NT2/D1 (cell line): Measurements from ENCODE around the gene ZBTB39.
"Not testable (repeated sequence)": the region's sequence is repeated elsewhere in the genome, so short reads cannot be mapped to it uniquely, and the experiment has no call there.

Source experiments
- DNase-seq: peaks from one replicate; pipeline ENCODE4 v3.0.0-alpha.2; 2011; ENCODE audit warnings: low read depth, low spot score
- H3K27me3 ChIP-seq: 2 replicates; pipeline ENCODE4 v1.6.0; 2011; ENCODE audit warnings: mild to moderate bottlenecking; ENCODE audit not compliant: insufficient read length, insufficient read depth
- H3K36me3 ChIP-seq: 2 replicates; pipeline ENCODE4 v1.6.1; 2011; ENCODE audit warnings: mild to moderate bottlenecking, low read length, mixed read lengths; ENCODE audit not compliant: insufficient read depth, insufficient read length
- H3K4me1 ChIP-seq: 2 replicates; pipeline ENCODE4 v1.5.1; 2011; ENCODE audit not compliant: insufficient read depth, insufficient read length
- H3K4me3 ChIP-seq: 2 replicates; pipeline ENCODE4 v1.5.1; 2011; ENCODE audit warnings: low read depth; ENCODE audit not compliant: insufficient read length
- H3K9ac ChIP-seq: 2 replicates; pipeline ENCODE4 v1.6.0; 2011; ENCODE audit warnings: low read depth; ENCODE audit not compliant: insufficient read length
- H3K9me3 ChIP-seq: 2 replicates; pipeline ENCODE4 v1.5.1; 2011; ENCODE audit warnings: mild to moderate bottlenecking, low read length; ENCODE audit not compliant: insufficient read depth
- SUZ12 ChIP-seq: IDR thresholded peaks from 2 replicates; pipeline ENCODE4 v1.6.1; 2011; ENCODE audit not compliant: insufficient read length, insufficient read depth; ENCODE audit errors: extremely low read depth
- YY1 ChIP-seq: IDR thresholded peaks from 2 replicates; pipeline ENCODE4 v1.6.1; 2011; ENCODE audit not compliant: insufficient read length, insufficient read depth
- ZNF274 ChIP-seq: IDR thresholded peaks from 2 replicates; pipeline ENCODE4 v1.6.1; 2011; ENCODE audit warnings: mild to moderate bottlenecking, low read depth, low read length

Gene ZBTB39

DNA sequence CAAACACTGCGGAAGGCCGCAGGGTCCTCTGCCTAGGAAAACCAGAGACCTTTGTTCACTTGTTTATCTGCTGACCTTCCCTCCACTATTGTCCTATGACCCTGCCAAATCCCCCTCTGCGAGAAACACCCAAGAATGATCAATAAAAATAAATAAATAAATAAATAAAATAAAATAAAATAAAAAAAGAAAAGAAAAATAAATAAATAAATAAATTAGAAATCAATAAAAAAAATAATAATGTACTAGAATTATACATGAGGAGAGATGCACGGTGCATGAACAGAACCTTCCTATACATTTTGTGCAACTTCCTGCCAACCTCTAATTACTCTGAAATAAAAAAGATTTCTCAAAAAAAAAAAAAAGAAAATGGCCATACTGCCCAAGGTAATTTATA is 41.2 kb downstream of the ZBTB39 start:
- not testable (repeated sequence) for H3K4me3 ChIP-seq, DNase-seq, H3K4me1 ChIP-seq, H3K27me3 ChIP-seq, H3K36me3 ChIP-seq, H3K9ac ChIP-seq
- peaks cover 10% of the 10 kb centered on the region; the same call in 1 of the 2 replicates for H3K9me3 ChIP-seq

DNA sequence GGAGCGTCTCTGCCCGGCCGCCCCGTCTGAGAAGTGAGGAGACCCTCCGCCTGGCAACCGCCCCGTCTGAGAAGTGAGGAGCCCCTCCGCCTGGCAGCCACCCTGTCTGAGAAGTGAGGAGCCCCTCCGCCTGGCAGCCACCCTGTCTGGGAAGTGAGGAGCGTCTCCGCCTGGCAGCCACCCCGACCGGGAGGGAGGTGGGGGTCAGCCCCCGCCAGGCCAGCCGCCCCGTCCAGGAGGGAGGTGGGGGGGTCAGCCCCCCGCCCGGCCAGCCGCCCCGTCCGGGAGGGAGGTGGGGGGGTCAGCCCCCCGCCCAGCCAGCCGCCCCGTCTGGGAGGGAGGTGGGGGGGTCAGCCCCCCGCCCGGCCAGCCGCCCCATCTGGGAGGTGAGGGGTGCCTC is 42.8 kb downstream of the ZBTB39 start:
- H3K9ac ChIP-seq, DNase-seq, H3K4me1 ChIP-seq, H3K4me3 ChIP-seq, H3K27me3 ChIP-seq, H3K36me3 ChIP-seq: not testable (repeated sequence)
- peaks cover 18% of the 10 kb centered on the region; the same call in 1 of the 2 replicates for H3K9me3 ChIP-seq

- DNase-seq, H3K4me1 ChIP-seq, H3K27me3 ChIP-seq, H3K4me3 ChIP-seq, H3K9ac ChIP-seq, H3K36me3 ChIP-seq: not testable (repeated sequence)
- H3K9me3 ChIP-seq = peaks cover 30% of the 10 kb centered on the region; the same call in 1 of the 2 replicates
Observed at GRCh38 chr12:56962247-56962646, 44.1 kb downstream of the ZBTB39 start.

DNA sequence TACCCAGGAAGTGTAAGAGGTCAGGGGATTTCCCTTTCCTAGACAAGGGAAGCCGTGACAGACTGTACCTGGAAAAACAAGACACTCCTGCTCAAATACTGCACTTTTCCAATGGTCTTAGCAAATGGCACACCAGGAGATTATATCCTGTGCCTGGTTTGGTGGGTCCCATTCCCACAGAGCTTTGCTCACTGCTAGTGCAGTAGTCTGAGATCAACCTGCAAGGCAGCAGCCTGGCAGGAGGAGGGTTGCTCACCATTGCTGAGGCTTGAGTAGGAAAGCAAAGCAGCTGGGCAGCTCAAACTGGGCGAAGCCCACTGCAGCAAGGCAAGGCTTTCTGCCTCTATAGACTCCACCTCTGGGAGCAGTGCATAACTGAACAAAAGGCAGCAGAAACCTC is 47.9 kb downstream of the ZBTB39 start:
- Histone ChIP-seq H3K4me1 (no peaks in the 10 kb centered on the region), H3K4me3 (no peak overlapping the region), H3K9me3 (peaks cover 24% of the 10 kb centered on the region; the same call in 1 of the 2 replicates), H3K36me3 (no peaks in the 10 kb centered on the region), H3K9ac (no peak overlapping the region), H3K27me3 (no peaks in the 10 kb centered on the region)
- TF ChIP-seq SUZ12 (no peak), YY1 (no peak), ZNF274 (no peak)
- DNase-seq = no peak

GRCh38 chr12:56957229-56958052 is 48.9 kb downstream of the ZBTB39 start, which contains the start of gene RDH16:
RDH16 (minus strand) TSS chr12:56957608; CDS start chr12:56957462, 146 bp downstream.
- H3K9me3 ChIP-seq = peaks cover 24% of the 10 kb centered on the region; the same call in 1 of the 2 replicates
- H3K9ac ChIP-seq = no peak within 1 kb of the TSS
- TF ChIP-seq YY1 (no peak), SUZ12 (no peak), ZNF274 (no peak)
- H3K27me3 ChIP-seq = no peaks in the 10 kb centered on the region
- H3K36me3 ChIP-seq = no peaks in the 10 kb centered on the region
- H3K4me3 ChIP-seq = no peak within 1 kb of the TSS
- DNase-seq = no peak
- H3K4me1 ChIP-seq = no peaks in the 10 kb centered on the region

- TF ChIP-seq YY1 (no peak), ZNF274 (no peak), SUZ12 (no peak)
- DNase-seq = no peak
- Histone ChIP-seq H3K36me3 (no peaks in the 10 kb centered on the region), H3K9ac (no peak overlapping the region), H3K27me3 (no peaks in the 10 kb centered on the region), H3K4me3 (no peak overlapping the region), H3K4me1 (no peaks in the 10 kb centered on the region), H3K9me3 (peaks cover 24% of the 10 kb centered on the region; the same call in 1 of the 2 replicates)
Observed at GRCh38 chr12:56955631-56956256, 50.6 kb downstream of the ZBTB39 start.

- Histone ChIP-seq H3K4me3 (no peak overlapping the region), H3K27me3 (no peaks in the 10 kb centered on the region), H3K9me3 (peaks cover 24% of the 10 kb centered on the region; the same call in 1 of the 2 replicates), H3K9ac (no peak overlapping the region), H3K4me1 (no peaks in the 10 kb centered on the region), H3K36me3 (no peaks in the 10 kb centered on the region)
- no peak for DNase-seq
- TF ChIP-seq YY1 (no peak), SUZ12 (no peak), ZNF274 (no peak)
Observed at GRCh38 chr12:56954958-56955355, 51.4 kb downstream of the ZBTB39 start.
